ENCODE measurements around the gene FKBP6. TPM values are rescaled to one million over a fixed set of nuclear protein-coding genes. Genes with fewer than 3 reads are reported as not detected.
"Not testable (repeated sequence)": the region's sequence is repeated elsewhere in the genome, so short reads cannot be mapped to it uniquely, and the experiment has no call there.

FKBP6 gene
- total RNA-seq, 2 experiments from 2014 or later = not detected

- Mint-ChIP-seq H3K27me3 (no peaks in the 10 kb centered on the region), H3K36me3 (ENCODE audit: low read depth) (no peaks in the 10 kb centered on the region), H3K9me3 (no peaks in the 10 kb centered on the region), H3K4me3 (no peak overlapping the region), H3K27ac (no peak overlapping the region), H3K4me1 (ENCODE audit: low read depth) (no peaks in the 10 kb centered on the region)
- intact Hi-C loops (cut with DNase I, micrococcal nuclease) = no loop called here
- ChIA-PET POLR2A (no interaction called here), CTCF (no interaction called here)
- Histone ChIP-seq H3K27me3 (ENCODE audit: control insufficient read depth in 1 of 2, insufficient read depth in 2 of 2, low read length in 2 of 2) (no peaks in the 10 kb centered on the region), H3K36me3 (ENCODE audit: insufficient read depth, low read length) (no peaks in the 10 kb centered on the region), H3K4me1 (ENCODE audit: insufficient read depth, low read length) (no peaks in the 10 kb centered on the region), H3K4me3 (ENCODE audit: low read length) (no peak overlapping the region), H3K9me3 (ENCODE audit: control insufficient read depth in 1 of 2, insufficient read depth in 1 of 2, low read length in 2 of 2) (no peaks in the 10 kb centered on the region), H3K27ac (ENCODE audit: low read depth in 1 of 2, low read length in 2 of 2) (no peak overlapping the region)
- TF ChIP-seq CTCF (IDR thresholded peaks at IDR 0.05) = no peak
- ATAC-seq (ENCODE audit: poor library complexity) = no peak
- no peak for DNase-seq
Measured at GRCh38 chr7:73316521-73316920, 11.4 kb upstream of the FKBP6 start.

GRCh38 chr7:73318656-73319204, 9.2 kb upstream of the FKBP6 start:
- H3K27ac Mint-ChIP-seq; H3K27me3 ChIP-seq (ENCODE audit: control insufficient read depth in 1 of 2, insufficient read depth in 2 of 2, low read length in 2 of 2); H3K4me3 ChIP-seq (ENCODE audit: low read length); H3K9me3 ChIP-seq (ENCODE audit: control insufficient read depth in 1 of 2, insufficient read depth in 1 of 2, low read length in 2 of 2); H3K4me1 Mint-ChIP-seq (ENCODE audit: low read depth); H3K27ac ChIP-seq (ENCODE audit: low read depth in 1 of 2, low read length in 2 of 2); POLR2A ChIA-PET; H3K36me3 ChIP-seq (ENCODE audit: insufficient read depth, low read length); H3K4me3 Mint-ChIP-seq; H3K36me3 Mint-ChIP-seq (ENCODE audit: low read depth); H3K4me1 ChIP-seq (ENCODE audit: insufficient read depth, low read length); H3K27me3 Mint-ChIP-seq; intact Hi-C loops (cut with DNase I, micrococcal nuclease); H3K9me3 Mint-ChIP-seq; ATAC-seq (ENCODE audit: poor library complexity); DNase-seq: not testable (repeated sequence)
- CTCF ChIA-PET = interaction anchor here (0.6 kb wide), 1 partner anchor 16 kb away, joined by 3 read pairs; no protein-coding TSS in a partner anchor

- H3K36me3 ChIP-seq (ENCODE audit: insufficient read depth, low read length); CTCF ChIA-PET; H3K9me3 Mint-ChIP-seq; H3K4me3 Mint-ChIP-seq; POLR2A ChIA-PET; H3K9me3 ChIP-seq (ENCODE audit: control insufficient read depth in 1 of 2, insufficient read depth in 1 of 2, low read length in 2 of 2); H3K27me3 ChIP-seq (ENCODE audit: control insufficient read depth in 1 of 2, insufficient read depth in 2 of 2, low read length in 2 of 2); ATAC-seq (ENCODE audit: poor library complexity); H3K27ac Mint-ChIP-seq; H3K4me1 Mint-ChIP-seq (ENCODE audit: low read depth); H3K36me3 Mint-ChIP-seq (ENCODE audit: low read depth); H3K27ac ChIP-seq (ENCODE audit: low read depth in 1 of 2, low read length in 2 of 2); H3K4me3 ChIP-seq (ENCODE audit: low read length); DNase-seq; H3K27me3 Mint-ChIP-seq; intact Hi-C loops (cut with DNase I, micrococcal nuclease): not testable (repeated sequence)
- peaks cover 12% of the 10 kb centered on the region for H3K4me1 ChIP-seq (ENCODE audit: insufficient read depth, low read length)
Measured at GRCh38 chr7:73319541-73319940, 8.4 kb upstream of the FKBP6 start.

- H3K27ac ChIP-seq (ENCODE audit: low read depth in 1 of 2, low read length in 2 of 2); CTCF ChIA-PET; H3K9me3 Mint-ChIP-seq; intact Hi-C loops (cut with DNase I, micrococcal nuclease); DNase-seq; H3K27me3 ChIP-seq (ENCODE audit: control insufficient read depth in 1 of 2, insufficient read depth in 2 of 2, low read length in 2 of 2); H3K36me3 ChIP-seq (ENCODE audit: insufficient read depth, low read length); H3K27me3 Mint-ChIP-seq; H3K27ac Mint-ChIP-seq; ATAC-seq (ENCODE audit: poor library complexity); H3K4me3 ChIP-seq (ENCODE audit: low read length); H3K4me3 Mint-ChIP-seq; POLR2A ChIA-PET; H3K4me1 Mint-ChIP-seq (ENCODE audit: low read depth); H3K36me3 Mint-ChIP-seq (ENCODE audit: low read depth); H3K9me3 ChIP-seq (ENCODE audit: control insufficient read depth in 1 of 2, insufficient read depth in 1 of 2, low read length in 2 of 2): not testable (repeated sequence)
- peaks cover 14% of the 10 kb centered on the region for H3K4me1 ChIP-seq (ENCODE audit: insufficient read depth, low read length)
Measured at GRCh38 chr7:73320009-73320408, 8.0 kb upstream of the FKBP6 start.

GRCh38 chr7:73323434-73324080, 4.4 kb upstream of the FKBP6 start:
- not testable (repeated sequence) for H3K27ac ChIP-seq (ENCODE audit: low read depth in 1 of 2, low read length in 2 of 2)
- intact Hi-C loops (cut with DNase I, micrococcal nuclease) = loop anchor here (1.0 kb wide), 2 partner anchors 128 to 129 kb away; no protein-coding TSS in a partner anchor
- peak overlapping the region; percentile 44 for H3K27ac Mint-ChIP-seq

More at GRCh38 chr7:73323434-73324080, 4.4 kb upstream of the FKBP6 start:
- H3K36me3 Mint-ChIP-seq (ENCODE audit: low read depth); H3K4me1 Mint-ChIP-seq (ENCODE audit: low read depth); DNase-seq; H3K9me3 ChIP-seq (ENCODE audit: control insufficient read depth in 1 of 2, insufficient read depth in 1 of 2, low read length in 2 of 2); H3K36me3 ChIP-seq (ENCODE audit: insufficient read depth, low read length); H3K27me3 Mint-ChIP-seq; H3K9me3 Mint-ChIP-seq; ATAC-seq (ENCODE audit: poor library complexity); H3K27me3 ChIP-seq (ENCODE audit: control insufficient read depth in 1 of 2, insufficient read depth in 2 of 2, low read length in 2 of 2): not testable (repeated sequence)
- peak overlapping the region; percentile 70 for H3K4me3 Mint-ChIP-seq
- Histone ChIP-seq H3K4me3 (ENCODE audit: low read length) (peak overlapping the region; percentile 29), H3K4me1 (ENCODE audit: insufficient read depth, low read length) (peaks cover 14% of the 10 kb centered on the region)
- ChIA-PET CTCF (interaction anchor here (0.6 to 1.1 kb wide), 6 partner anchors 10 to 197 kb away, joined by 3 to 4 read pairs (median 3); no protein-coding TSS in a partner anchor), POLR2A (interaction anchor here (0.8 to 1.0 kb wide), 3 partner anchors 11 to 128 kb away, joined by 3 to 4 read pairs (median 4); partner anchors contain the start of gene NSUN5)
